HG03025 (cell line): ENCODE measurements around the gene RAVER2.
"Not testable (repeated sequence)": the region's sequence is repeated elsewhere in the genome, so short reads cannot be mapped to it uniquely, and the experiment has no call there.

Source experiments
- ATAC-seq: cut with Tn5 transposase; IDR thresholded peaks from one replicate; pipeline ENCODE4 v1.9.1; 2021; ENCODE audit warnings: mild to moderate bottlenecking, moderate library complexity; ENCODE audit not compliant: unreplicated experiment, low FRiP score

The RAVER2 gene, protein sequence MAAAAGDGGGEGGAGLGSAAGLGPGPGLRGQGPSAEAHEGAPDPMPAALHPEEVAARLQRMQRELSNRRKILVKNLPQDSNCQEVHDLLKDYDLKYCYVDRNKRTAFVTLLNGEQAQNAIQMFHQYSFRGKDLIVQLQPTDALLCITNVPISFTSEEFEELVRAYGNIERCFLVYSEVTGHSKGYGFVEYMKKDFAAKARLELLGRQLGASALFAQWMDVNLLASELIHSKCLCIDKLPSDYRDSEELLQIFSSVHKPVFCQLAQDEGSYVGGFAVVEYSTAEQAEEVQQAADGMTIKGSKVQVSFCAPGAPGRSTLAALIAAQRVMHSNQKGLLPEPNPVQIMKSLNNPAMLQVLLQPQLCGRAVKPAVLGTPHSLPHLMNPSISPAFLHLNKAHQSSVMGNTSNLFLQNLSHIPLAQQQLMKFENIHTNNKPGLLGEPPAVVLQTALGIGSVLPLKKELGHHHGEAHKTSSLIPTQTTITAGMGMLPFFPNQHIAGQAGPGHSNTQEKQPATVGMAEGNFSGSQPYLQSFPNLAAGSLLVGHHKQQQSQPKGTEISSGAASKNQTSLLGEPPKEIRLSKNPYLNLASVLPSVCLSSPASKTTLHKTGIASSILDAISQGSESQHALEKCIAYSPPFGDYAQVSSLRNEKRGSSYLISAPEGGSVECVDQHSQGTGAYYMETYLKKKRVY

DNA sequence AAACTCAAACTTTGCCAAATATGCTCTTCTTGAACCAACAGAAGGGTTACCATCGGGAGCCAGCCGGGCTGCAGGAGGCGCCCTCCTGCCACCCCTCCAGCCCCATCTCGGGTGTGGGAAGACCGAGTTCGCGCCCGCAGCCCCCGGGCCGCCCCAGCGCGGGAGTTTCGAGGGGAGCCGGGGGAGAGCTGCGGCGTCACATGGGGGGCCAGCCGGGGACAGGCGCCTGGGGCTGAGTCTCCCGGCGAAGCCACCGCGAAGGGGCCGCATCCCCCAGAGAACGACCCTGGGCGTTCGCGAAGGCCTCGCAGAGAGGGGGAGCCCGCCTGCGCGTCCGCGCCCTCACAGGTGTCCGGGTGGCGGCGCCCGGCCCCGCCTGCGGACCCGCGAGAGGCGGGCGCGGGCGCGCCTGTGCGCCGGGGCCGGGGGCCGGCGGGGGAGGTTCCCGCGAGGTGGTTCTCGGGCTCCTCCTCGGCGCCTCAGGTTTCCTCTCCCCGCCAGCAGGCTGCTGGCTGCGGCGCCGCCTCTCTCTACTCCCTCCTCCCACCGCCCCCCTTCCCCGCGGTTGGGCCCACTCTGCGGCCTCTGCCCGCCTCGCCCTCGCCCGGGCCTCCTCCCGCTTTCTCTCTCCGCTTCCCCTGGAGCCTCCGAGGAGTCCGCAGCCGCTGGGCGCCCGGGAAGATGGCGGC, at the start of gene RAVER2:
TSS of gene RAVER2 (plus strand) at position 584 of the 689 bp plus-strand sequence. CDS start at position 682, 98 bp downstream.
- ATAC-seq, result peak; percentile 58

DNA sequence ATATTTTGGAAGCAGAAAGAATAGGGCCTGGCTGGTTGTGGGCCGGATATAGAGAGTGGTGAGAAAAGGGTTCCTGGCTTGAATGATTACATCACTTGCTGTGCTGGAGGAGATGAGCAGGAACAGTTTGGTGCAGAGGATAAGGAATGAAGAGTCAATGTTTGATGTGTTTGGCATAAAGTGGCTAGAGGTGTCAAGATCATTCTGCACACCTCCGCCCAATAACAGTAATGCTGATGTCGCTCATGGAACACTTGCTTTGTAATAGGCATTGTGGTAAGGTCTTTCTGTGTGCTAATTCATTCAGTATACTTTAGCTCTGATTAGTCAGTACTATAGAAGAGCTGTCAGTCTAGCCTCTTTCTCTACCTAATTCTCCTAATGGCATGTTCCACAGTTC, 48.0 kb upstream of the RAVER2 start:
- ATAC-seq, result no peak

DNA sequence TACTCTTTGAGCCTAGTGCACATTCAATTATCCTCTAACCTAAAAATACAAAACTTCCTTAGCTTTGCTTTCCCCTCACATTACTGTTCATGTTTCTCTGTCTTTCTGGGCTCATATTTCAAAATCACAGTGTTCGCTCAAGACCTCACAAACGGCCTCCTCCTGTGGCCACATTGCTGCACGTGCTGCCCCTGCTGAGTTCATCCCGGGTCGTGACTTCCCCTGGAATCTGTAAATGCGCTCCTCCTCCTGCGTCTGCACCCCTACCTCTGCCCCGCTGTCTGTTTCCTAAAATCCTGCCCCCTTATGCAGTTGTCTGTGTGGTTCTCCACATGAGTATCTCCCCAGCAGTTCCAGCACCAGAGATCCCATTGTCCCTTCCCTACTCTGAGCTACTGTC, 45.5 kb upstream of the RAVER2 start:
- ATAC-seq, result no peak

DNA sequence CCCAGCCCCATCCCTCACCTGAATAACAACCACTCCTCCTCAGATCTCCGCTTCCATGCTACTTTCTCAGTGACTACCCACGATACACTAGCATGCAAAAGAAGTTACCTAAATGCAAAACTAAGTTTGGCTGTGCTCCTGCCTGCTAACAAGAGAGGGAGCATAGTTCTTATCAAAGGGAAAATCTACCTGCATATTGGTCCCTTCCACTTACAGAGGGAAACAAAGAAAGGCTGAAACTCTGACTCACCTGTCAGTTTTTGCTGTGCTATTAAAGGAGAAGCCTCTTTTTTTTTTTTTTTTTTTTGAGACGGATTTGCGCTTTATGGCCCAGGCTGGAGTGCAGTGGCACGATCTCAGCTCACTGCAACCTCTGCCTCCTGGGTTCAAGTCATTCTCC, 43.8 kb upstream of the RAVER2 start:
- ATAC-seq, result no peak

DNA sequence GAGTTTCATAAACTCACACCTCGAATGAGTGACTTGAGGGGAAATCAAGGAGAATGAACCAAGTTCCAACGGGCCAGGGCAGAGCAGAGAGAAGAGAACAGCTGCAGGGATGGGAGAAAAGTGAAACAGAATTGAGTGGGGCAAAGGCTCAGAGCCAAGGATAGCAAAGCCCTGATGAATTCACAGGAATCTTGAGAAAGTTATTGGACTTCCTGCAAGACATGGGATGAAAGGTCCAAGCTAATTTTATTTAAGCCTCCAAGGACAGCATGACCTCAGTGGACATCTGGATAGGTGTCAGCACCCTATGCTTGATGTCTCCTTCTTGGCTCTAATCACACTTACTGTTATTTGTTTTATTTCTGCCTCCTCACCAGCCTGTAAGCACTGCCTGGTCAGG, 43.0 kb upstream of the RAVER2 start:
- no peak for ATAC-seq

DNA sequence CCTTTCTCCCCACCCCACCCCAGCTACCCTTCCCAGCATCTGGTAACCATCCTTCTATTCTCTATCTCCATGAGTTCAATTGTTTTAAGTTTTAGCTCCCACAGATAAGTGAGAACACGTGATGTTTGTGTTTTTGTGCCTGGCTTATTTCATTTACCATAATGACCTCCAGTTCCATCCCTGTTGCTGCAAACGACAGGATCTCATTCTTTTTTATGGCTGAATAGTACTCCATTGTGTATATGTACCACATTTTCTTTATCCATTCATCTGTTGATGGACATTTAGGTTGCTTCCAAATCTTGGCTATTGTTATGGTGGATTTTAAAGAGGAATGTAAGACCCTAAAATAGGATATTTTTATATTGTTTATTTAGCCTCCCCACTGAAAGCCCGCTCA, 42.2 kb upstream of the RAVER2 start:
- ATAC-seq, result not testable (repeated sequence)

DNA sequence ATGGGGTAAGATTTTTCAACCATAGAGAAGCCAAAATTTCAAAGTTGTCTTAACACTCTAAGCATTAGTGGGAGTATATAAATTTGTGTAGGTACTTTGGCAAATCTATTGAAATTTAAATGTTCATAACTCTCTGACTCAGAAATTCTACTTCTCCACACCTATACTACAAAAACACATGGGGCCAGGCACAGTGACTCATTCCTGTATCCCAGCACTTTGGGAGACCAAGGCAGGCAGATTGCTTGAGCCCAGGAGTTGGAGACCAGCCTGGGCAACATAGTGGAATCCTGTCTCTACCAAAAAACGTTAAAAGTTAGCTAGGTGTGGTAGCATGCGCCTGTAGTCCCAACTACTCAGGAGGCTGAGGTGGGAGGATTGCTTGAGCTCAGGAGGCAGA, 41.3 kb upstream of the RAVER2 start:
- no peak for ATAC-seq

DNA sequence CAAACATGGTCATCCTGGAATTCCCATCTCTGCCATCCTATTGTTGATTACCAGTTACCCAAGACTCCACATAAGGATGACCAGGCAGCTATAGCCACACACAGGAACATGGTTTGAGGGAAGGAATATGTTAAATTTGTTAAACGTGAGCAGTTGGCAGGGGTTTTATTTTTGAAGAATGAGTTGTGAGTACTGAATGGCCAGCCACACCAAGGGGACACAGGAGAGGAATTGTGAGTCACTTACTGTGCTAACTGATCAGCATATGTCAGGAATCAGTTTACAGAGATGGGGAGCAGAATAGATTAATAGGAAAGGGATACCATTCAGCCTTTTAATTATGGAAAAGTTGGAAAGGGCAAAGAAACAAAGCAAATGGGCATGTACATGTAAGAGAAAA, 39.3 kb upstream of the RAVER2 start:
- no peak for ATAC-seq

DNA sequence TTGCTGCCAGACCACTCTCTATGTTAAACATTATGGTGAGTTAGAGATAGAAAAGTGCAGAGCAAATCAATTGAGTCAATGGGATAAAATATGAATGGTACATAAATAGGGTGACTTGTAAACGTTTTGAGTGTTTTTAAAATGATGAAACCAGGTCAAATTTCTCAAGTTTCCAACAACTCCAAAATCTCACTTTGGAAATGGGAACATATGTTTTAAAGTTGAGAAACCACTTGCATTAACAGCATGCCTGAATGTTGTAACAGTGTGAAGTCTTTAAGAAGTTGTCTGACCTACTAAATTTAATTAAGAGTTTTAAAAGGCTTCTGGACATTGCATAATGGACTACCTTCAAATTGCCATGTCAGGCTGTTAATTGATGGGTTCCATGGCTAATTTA, 33.6 kb upstream of the RAVER2 start:
- no peak for ATAC-seq

DNA sequence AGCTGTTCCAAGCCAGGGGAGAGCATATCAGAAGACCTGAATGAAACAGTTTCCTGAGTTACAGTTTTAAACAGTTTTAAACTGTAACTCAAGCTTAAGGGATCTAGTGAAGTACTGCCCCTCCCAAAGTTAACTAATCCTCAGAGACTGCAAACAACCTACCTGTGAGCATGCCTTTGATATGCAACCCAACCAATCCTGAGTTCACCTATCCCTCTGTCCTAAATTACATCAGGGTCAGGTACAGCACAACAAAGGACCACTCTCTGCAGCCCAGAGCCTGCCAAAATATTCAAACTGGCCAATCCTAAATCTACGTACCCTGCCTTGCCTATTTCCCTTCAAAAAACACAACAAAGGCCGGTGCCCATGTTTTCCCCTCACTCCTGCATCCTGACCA, 32.8 kb upstream of the RAVER2 start:
- no peak for ATAC-seq

DNA sequence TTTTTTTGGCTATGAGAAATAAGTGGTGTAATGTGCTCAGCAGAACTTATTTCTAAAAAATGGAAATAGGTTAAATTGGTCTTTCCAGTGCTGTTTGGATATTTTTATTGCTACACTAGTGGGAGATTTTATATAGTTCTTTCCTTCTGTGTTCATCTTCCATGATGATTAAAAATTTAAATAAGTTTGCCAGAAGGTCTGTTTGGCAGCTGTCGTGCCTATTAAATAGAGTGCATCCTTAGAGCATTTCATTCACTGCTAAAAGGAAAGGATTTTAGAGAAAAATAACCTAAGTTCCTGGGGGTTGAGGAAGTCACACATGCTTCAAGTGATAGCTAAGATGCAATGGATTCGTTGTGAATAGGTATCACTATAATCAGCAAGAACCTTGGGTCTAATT, 29.7 kb upstream of the RAVER2 start:
- no peak for ATAC-seq

DNA sequence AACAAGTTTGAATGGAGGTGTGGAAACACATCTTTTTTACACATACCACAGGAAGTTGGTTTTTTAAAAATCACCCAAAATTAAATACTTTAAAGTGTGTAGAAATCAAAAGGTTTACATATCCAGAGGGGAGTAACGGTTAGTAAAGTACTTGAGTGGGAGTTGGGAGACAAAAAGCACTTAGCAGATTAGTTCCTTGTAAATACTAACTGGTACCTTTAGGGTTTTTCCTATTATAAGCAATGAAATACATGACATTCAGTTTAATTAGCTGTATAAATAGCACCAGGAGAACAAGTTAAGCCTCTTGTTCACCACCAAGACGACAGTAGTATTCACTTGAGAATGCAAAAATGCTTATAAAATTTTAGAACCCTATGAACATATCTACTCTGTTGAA, 23.7 kb upstream of the RAVER2 start:
- no peak for ATAC-seq

DNA sequence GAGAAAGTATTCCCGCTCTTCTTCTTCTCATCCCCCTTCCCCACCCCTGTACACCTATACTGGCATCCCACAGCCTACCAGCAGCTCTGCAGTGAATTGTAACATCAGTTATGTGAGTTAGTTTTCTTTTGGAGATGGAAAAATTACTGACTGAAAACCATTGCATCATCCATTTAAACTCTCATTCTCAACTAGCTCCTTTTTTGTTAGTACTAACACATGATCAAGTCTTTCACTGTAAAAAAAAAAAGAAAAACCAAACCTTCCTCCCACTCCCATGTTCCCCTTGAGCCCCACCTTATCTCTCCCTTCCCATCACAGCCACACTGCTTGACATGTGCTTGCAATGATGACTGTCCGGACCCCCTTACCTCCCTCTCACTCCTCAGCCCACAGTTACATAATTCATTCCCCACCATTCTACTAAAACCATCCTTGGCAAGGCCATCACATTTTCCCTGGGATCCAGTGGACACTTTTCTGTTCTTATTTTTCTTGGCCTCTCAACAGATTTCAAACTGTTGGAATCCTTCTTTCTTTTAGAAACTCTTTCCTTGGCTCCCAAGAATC, 23.2 kb upstream of the RAVER2 start:
- ATAC-seq, result no peak

DNA sequence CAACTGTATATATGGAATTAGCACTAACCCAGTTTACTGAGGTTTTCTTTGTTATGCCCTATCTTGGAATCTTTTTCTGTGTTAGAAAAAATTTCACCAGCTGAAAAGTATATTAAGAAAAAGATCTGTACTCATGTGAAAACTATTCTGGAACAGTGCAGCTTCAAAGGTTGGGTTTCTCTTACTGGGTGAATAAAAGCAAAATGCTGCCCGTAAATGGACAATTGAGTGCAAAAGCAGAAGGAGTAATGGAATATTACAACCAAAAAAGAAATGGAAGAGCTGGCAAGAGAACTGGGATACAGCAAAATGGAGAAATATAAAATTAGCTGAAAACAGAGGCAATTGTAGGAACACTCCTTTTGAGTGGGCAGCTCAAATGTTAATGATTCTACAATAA, 17.0 kb upstream of the RAVER2 start:
- no peak for ATAC-seq

DNA sequence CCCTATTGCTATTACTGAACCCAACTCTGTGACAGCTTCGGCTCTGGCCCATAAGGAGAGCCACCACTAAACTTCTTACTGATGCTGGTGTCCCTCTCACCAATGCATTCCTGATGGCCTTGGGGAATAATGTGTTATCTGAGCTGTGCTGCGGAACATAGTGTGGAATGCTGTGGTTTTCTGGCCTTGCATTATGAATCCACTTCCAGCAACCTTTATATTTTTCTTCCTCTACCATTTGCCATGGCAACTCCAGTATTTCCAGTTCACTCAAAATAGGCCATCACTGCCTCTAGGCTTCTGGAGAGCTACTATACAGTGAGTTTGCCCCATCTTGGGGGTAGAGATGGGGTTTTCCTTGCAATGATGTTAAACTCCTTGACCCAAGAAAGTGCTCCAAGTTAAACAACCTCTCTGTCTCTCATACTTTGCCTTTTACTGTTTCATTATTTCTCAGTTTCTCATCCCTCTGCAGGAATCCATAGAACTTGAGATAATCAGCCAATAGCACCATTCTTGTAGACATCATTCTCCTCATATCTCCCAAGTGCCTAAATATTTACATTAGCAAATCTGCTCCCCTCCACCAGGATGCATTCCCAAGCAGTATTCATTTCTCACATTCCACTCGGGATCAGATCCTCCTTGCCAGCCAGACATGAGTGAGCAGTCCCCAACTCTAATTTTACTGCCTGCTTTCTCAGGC, 11.1 kb upstream of the RAVER2 start:
- no peak for ATAC-seq

DNA sequence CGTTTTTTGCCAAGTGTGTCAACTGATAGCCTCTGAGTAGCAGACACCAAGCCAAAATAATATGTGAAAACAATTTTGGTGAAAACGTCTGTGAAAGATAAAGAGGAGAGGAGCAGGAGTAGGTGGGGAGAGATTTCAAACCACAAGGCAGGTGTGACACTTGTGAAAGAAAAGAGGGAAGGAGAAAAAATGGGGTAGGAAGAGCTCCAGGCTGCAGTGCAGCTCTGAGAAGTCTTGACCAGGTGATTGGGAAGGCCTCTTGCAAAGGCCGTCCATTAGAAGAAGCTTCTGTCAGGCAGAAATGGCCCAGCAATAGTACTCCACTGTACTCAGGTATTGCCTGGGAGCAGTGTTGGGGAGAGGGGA, 10.6 kb upstream of the RAVER2 start:
- ATAC-seq, result no peak

DNA sequence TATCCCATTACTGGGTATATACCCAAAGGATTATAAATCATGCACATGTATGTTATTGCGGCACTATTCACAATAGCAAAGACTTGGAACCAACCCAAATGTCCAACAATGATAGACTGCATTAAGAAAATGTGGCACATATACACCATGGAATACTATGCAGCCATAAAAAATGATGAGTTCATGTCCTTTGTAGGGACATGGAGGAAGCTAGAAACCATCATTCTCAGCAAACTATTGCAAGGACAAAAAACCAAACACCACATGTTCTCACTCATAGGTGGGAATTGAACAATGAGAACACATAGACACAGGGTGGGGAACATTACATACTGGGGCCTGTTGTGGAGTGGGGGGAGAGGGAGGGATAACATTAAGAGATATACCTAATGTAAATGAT, 4.2 kb upstream of the RAVER2 start:
- not testable (repeated sequence) for ATAC-seq

DNA sequence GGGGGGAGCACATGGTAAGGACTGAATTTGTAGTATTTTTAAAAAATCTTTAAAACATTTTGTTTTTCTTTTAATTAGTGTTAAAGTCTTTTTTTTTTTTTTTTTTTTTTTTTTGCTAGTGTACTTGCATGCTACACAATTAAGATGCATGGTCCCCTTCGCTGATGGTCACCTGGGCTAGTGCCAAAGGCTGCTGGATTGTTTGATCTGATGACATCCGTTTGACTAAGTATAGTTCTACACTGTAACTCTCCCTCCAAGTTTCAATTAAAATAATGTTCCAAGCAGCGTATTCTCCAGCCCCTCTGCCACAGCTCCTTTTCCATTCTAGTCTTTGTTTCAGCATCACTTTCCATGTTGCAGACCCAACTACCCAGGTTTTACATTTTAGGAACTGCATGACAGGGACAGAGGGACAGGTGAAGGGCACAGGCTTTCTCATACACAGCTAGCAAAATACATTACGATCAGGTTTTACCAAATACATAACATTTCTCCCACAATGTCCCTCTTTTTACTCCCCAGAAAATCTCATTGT, 852 bp upstream of the RAVER2 start:
- ATAC-seq, result no peak

DNA sequence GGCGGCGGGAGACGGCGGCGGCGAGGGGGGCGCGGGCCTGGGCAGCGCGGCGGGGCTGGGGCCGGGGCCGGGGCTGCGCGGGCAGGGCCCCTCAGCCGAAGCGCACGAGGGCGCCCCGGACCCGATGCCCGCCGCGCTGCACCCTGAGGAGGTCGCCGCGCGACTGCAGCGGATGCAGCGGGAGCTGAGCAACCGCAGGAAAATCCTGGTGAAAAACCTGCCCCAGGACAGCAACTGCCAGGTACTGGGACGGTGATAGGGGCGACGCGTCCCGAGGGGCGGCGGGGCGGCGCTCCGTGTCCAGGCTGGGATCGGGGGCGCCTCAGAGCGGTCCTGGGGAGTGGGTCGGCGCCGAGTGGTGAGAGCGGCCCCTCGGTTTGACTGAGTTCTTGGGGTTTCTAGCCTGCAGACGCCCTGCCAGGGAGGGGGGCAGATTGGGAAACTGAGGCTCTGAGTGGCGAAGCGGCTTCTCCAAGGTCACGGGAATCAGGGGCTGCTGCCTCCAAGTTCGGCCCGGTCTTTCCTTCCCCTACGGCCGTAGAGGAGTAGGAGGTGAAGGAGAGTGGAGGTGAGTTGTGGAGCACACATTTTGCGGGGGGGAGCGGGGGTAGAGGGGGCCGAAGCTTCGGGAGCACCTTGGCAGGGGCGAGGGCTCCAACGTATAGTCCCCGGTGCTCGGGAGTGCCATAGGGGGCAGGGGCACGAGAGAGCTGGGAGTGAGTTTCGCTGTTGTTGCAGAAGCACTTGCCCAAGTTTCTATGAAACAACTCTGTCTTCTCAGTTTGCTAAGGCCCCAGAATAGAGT, 508 bp downstream of the RAVER2 start:
- peak; percentile 26 for ATAC-seq
